Stimulated activated CD4-positive, alpha-beta T cell treated with anti-CD3 and anti-CD28 coated beads, Interleukin-1b, Interleukin-23, amount 100 ng/mL, for 24 hours (primary cell): Measurements from ENCODE around the gene HAPLN2.

Source experiments
- DNase-seq, 4 experiments: peaks; one replicate each; pipeline ENCODE4 v3.0.0-alpha.2; 2020; ENCODE audit warnings: low read depth in 4 of 4, low spot score in 1 of 4

Gene HAPLN2

DNA sequence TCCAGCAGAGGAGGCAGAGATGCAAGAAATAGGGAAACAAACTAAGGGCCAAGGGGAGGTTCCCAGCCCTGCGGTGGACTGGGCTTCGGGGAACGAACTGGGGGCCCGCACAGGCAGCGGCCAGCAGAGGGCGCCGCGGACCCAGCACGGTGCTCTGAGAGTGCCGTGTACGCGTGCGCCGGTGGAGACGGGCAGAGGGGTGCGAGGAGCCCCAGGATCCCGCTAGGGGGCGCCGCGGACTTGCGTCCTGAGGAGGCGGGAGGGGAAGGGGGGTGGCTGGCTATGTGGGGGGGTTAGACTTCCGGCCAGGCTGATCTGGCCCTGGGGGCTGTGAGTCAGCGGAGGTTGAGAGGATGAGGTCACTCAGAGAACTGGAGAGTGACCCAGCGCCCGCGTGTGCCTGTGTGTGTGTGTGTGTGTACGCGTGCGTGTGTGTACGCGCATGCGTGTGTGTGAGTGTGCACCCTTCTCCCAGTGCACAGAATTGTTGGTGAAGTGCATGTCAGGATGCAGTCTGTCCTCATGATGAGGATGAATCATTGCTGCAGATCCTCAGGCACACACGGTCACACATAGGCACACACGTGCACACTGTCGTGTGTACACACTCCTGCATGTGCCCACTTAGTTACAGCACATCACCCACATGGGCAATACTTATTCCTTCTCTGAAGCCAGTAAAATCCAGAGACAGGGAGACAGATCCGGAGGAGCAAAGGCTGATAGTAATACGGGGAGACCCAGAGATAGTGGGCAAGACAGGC, 41.0 kb downstream of the HAPLN2 start:
- DNase-seq, result peak; percentile 83 to 95 (median 90)

DNA sequence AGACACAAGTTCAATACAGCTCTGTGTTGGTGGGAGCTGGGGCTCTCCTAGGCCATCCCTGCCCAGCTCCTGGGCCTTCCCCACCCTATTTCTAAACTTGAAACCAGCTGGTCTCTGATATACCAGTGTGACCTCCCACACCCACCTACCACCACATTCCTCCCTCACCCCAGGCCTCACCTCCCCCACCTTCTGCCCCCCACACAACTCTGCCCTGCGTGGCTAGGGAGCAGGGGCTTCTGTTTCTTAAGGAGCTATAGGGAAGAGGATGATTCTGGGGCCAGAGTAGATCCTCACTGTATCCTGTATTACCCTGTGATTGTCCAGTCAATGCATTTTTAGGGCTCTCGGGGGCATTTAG, 41.5 kb downstream of the HAPLN2 start:
- DNase-seq, result no peak

DNA sequence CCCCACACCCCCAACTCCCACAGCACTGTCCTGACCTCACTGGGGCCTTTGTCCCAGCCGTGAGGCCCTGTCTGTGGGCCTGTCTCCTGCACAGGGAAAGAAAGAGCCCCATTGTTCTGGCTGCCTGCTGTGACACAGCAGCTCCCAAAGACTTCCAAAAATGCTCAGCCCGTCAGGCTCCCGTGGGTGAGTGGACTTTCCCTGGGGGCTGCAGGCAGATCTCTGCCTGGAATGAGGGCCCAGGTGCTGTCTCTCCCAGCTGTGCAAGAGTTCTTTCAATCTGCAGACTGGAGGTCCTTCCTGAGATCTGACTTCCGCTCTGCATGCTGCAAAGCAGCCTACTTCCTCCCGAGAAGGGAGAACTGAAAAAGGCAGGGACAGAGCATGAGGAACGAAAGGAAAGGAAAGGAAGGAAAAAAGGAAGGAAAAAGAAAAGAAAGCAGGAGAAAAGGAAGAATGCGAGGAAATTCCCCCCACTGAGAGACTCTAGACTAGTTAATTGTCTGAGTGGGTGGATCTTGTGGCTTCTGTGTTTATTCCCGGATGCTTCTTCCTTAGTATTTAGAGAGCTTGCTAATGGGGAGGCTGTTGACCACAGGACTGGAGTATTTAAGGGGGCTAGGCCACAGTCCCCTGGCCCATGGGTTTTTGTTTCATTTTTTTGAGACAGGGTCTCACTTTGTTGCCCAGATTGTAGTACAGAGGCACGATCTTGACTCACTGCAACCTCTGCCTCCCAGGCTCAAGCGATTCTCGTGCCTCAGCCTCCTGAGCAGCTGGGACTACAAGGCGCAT, 43.0 kb downstream of the HAPLN2 start:
- DNase-seq, result no peak

DNA sequence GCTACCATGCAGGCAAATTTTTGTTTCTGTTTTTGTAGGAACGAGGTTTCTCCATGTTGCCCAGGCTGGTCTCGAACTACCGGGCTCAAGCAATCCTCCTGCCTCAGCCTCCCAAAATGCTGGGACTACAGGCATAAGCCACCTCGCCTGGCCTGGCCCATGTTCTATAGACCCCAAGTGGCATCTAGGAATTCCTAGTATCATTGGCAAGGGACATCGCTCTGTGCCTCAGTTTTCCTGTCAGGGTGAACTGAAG, 43.5 kb downstream of the HAPLN2 start:
- DNase-seq, result no peak

DNA sequence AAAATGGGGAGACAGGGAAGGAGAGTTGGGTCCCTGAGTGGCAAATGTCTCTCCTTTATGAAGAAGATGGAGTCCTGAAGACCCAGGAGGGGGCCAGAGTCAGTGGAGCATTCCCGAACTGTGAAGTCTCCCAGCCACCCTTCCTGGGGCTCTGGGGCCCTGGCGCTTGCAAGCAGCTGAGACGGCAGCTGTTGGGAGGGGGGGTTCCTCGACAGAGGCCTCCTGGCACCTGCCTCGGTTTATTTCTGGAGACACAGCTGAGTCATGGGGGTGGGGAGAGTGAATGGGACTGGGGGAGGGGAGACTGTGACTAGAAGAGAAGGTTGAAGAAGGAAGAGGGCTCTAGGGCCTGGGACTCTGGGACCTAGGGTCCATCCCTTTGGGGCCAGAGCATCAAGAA, 44.0 kb downstream of the HAPLN2 start:
- DNase-seq, result no peak

DNA sequence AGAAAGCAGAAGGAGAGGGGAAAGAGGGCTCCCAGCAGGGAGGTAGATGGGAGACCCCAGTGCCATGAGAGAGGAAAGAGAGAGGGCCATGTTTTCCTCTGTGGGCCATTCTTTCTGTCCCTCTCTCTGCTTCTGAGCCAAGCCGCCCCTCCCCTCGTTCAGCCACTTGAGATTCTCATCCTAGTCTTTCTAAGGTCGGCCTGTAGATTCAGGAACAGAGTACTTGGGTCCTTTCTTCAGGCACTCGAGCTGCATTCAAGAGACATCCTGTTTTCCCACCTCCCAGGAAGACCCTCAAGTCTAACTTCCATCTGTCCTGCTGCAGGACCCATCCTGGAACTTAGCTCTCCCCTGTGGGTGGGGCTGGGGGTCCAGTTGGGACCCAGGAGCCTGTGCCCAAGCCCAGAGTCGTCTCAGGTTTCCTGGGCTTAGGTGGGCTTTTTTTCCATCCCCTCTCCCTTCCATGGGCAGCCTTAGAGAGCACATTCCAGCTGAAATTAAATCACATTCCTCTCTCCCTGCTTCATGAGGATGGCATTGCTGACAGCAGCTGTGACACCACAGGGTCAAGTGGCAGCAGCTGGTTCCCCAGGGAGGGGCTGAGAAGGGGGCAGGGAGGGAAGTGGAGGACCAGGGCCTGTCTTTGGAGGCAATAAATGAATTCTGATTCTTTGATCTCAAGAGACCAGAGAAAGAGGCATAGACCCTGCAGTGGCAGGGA, 45.0 kb downstream of the HAPLN2 start:
- no peak for DNase-seq

DNA sequence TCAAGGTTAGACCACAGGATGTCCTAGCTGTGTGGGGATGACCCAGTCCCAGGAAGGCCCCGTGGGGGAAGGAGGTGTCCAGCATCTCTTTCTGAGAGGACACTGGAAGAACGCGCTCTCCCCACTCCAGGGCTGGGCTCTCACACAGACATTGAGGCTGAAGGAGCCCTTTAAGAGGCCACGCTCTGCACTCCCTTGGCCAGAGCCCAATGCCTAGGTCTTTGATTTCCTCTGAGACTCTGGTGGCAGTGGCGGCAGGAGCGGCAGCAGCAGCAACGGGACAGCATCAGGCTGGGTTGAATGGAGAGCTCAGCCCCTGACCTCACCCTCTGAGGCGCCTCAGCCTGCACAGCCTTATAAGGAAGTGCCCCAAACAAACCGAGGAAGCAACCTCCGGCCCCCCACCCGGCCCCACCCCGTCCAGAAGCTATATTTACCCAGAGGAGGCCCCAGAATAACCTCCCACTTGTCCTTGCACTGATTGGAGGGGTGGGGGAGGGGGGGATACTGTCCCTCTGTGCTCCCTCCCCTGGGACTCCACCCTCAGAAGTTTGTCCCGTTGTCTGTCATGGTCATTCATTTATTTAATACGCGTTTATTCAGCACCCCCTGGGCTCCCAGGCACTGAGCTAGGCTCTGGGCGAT, 45.7 kb downstream of the HAPLN2 start:
- DNase-seq, result no peak

DNA sequence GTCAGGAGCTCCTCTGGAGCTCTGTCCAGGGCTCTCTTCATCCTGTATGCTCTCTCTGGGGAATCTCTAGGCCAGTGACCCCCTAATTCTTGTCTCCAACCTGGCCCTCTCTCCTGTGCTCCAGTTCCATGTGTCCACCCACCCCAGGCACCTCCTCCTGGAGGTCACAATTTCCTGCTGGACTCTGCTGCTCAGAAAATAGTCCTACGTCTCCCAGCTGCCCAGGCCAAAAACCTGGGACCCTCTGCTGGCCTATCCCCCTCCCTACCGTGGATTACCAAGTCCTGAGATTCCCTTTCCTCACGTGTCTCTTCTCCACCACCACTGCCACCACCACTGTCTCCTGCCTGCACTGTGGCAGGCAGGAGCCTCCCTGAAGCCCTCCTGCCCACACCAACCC, 46.3 kb downstream of the HAPLN2 start:
- no peak for DNase-seq

DNA sequence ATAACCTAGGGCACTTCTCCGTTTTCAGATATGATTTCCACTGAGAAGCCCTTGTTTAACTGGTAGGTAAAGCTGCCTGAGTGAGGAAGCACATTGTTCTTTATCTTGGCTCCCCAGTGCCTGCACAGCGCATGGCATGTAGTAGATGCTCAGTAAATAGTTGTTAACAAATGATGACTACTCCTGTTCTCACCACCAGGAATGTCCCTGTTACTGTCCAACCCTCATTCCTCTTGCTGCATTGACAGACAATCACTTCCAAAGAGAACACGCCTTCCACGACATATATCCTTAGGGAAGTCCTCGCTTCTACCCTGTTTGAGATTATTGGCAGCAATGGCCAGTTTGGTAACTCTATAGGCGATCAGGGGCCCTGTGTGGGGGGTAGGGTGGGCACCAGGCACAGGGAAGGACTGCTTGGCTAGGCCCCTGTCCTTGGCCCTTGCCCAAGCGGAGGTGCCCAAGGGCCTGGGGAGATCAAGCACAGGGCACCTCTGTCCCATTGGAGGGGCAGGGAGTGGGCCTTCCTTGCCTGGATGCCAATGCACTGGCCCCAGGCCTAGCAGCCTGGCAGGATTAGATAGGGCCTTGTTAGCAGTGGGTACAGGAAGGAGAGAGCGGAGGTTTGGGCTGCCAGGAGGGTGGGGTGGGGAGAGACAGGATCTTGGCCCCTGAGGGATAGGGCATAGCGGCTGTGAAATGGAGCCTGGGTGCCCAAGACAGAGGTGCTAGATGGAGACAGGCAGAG, 47.8 kb downstream of the HAPLN2 start:
- no peak for DNase-seq

DNA sequence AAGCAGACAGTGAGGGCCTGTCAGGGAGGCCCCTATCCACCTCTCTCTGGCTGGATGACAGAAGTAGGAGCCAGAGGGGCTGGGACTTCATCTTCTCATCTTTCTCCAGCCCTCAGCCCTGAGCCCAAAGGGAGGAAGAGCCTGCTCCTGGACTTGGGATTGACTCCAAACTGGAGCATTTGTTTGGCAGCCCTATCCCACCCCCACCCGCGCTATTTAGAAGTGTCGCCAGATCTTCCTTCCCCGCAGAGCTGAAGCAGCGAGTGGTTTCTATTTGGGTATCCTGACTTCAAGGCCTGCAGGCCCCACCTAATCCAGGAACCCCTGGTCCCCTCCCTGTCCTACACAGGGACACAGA, 48.4 kb downstream of the HAPLN2 start:
- no peak for DNase-seq

DNA sequence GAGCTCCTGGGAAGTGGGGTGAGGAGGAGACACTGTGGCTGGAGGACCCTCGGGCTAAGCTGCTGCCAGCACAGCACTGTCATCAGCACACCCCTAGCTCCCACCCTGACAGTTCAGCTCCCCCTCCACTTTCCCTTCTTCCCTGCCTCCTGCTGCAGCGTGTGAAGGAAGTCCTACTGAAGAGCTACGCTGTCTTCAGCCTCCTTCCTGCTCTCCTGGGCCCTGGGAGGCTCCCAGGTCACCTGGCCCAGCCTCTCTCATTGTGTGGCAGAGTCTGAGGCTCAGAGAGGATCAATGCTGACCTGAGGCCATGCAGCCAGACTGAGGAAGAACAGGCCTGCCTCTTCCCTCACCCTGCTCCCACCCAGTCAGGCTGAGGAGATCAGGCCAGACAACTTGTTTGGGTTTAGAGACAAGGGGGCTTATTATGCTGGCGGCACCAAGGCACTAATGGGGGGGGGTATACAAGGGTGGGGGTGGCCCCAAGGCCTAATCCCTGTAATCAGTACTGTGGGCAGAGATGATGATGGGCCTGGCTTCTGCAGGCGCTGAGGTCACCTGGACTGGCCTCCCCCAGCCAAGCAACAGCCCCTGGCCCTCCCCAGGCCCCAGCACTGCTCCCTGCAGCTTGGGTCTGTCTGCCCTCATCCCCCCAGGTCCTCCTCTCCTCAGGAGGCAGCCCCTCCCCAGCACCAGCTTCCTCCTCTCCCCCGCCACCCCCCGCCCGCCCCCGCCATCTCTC, 48.9 kb downstream of the HAPLN2 start:
- no peak for DNase-seq

DNA sequence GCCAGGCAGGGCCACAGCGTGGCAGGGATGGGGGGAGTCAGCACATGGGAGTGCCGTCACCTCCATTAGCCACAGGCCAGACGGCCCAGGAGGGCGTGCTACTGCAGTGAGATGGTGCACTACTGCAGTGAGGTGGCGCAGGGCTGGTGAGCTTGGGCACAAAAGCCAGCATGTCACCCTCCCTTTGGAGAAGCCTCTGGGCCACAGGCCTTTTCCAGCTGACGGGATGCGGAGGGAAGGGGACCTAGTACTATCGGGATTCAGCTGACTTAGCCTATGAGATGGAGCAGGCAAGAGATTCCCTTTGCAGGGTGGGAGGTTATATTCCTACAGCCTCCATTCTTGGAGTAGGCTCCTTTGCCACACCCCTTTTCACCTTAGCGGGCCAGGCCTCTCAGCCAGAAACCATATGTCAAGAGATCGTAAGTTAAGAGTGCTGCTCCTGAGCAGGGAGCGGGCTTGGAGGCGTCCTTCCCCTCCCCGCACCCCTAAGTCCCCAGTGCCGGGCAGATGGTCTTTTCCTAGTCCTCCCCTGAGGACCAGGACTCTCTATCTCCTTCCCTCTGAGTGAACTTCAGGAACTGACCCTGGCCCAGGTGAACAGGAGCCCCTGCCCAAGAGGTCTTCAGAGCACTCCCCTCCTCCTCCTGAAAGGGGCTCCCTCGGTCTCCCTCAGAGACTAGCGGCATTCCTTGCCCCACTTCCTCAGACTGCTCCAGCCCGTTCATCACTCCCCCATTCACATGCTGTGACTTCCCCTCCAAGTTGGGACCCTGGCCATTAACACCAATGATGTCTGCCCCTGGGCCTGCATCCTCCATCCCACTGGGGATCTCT, 49.8 kb downstream of the HAPLN2 start:
- DNase-seq, result no peak

DNA sequence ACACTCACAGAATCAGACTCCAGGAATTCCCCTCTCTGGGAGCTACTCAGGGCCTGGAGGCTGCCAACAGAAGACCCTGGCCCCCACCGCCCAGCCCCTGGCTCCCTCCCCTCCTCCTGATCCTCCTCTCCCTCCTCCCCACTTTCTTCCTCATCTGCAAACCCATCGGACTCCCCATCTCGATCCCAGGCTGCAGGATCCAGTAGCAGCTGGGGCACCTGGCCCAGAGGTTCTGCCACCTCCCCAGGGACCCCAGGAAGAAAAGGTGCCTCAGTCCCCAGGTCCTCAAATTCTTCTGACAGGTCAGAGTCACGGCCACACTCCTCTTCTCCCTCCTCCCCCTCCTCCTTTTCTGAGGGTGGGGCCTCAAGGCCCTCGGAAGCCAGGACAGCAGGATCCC, 50.6 kb downstream of the HAPLN2 start:
- no peak for DNase-seq

DNA sequence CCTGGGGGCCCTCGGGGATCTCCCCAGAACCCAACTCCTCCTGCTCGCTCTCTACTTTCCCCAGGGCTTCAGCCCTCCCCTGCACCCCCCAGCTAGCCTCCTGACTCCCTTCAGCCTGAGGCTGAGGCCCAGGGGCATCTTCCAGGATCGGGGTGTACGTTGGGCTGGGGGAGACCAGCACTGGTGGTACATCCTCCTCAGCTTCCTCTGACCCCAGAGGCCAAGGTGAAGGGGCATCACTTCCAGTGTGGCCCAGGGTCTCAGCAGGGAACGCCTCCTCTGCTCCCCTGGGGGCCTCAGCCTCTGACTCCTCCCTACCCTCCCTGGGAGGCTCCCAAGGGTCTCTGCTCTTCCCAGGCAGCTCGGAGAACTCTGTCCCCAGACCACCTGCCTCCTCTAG, 51.1 kb downstream of the HAPLN2 start:
- DNase-seq, result no peak

DNA sequence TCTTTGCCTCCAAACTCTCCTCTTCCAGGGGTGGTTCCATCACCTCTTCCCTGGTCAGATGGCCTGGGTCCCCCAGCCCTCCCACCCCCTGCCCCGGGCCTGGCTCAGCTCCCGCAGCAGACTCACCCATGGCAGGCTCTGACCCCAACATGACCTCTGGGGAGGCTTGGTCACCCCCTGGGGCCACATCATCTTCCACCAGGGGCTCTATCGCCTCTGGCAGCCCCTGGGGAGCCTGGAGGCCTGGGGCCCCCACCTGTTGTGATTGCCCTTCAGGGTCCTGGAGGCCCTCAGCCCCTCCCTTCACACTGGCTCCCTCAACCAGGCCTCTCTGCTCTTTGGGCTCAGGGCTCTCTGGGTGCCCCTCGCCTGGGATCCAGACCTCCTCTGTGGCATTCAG, 51.6 kb downstream of the HAPLN2 start:
- DNase-seq, result no peak

DNA sequence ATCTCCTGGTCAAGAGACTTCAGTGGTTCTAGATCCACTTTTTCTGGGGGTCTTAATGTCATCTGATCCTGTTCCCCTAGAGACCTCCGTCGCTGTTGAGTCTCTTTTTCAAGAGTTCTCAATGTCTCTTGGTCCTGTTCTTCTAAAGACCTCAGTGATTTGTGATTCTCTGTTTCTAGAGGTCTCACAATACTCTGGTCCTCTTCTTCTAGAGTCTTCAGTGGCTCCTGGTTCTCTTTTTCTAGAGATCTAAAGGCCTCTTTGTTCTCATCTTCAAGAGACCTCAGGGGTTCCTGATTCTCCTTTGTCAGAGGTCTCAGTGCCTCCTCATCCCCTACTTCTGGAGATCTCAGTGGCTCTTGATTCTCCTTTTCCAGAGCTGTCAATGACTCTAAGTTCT, 52.6 kb downstream of the HAPLN2 start:
- no peak for DNase-seq

DNA sequence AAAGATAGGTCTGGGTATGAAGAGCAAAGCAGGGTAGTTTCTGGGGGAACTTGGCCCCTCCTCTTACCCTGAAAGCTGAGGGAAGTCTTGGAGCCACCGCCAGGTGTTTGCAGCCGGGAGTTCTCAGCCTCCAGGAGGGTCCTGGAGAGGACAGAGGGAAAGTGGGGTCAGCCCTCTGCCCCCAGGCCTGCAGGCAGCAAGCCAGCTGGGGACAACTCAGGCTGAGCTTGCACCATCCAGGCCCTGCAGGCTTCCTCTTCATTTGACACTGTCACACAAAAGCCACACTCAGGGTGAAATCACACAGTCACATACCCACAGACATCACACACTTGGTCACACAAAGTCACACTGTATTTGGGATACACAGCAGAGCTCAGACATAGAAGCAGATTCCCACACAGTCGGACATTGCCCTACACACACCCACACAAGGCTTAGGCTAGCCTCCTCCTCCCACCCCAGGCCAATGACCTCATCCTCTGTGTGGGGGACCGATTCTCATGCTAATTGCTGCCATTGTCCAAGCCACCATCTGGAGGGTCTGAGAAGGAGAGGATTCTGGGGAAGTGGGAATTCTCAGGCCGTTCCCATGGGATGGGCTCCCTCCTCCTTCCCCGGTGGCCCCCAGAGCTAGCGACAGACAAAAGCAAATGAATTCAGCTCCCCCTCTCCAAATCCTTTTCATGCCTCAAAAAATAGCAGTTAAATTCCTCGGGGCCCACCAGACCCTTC, 54.3 kb downstream of the HAPLN2 start:
- DNase-seq, result no peak
